Embryonic facial prominence (tissue), 1 donor: ENCODE data around the gene ST3GAL4.
"Not testable (repeated sequence)": the region's sequence is repeated elsewhere in the genome, so short reads cannot be mapped to it uniquely, and the experiment has no call there.

Experiments
- DNase-seq: peaks from one replicate; pipeline ENCODE4 v3.0.0-alpha.2; 2016; ENCODE audit errors: extremely low spot score

Gene ST3GAL4

DNA sequence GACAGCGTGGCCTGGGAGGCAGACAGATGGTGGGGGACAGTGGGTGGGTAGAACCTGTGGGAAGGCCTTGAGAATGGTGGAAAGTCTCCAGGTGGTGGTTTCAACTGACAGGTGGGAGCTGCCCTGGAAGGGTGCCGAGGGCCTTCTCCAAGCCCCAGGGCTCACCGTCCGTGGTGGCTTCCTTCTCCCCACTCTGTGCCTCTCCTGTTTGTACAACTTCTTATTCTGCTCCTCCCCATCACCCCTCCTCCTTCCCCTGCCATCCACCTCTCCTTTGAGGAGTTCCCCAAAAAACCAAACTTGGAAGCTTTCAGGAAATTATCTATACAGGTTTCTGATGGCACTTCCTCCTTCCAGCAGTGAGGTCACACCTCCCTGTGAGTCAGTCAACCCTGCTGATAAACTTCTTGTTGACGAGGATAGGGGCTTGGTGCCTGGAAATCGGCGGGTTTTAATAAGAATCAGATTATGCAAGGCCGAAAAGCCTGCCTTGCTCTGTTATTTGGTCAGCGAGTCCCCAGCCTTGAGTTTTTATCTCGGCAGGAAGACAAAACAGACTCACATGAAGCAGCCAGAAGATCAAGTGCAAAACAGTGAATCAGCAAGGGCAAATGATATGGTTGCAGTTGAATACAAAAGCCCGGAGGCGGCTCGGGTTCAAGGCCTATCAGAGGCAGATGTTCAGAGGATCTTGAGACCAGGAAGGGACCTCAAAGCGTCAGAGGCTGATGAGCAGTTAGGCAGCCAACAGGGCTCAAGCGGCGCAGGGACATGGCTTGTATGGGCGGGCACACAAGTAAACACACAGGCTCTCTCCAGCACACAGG, 9.5 kb upstream of the ST3GAL4 start:
- DNase-seq = no peak

DNA sequence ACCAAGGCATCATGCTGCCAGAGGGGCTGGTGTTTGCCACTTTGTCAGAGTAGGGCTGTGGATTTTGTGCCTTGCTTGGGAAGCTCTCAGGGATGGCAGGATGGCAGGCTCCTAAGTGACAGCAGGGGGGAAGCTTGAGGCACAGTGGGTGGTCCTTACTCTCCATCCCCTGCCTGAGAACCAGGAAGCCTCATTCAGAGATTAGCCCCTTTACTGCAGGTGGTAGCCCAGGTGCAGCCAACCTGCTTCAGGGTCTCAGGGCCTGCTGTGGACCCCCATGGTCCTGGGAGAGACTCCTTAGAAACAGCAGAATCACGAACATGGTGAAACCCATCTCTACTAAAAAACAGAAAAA, 8.9 kb upstream of the ST3GAL4 start:
- DNase-seq = no peak

DNA sequence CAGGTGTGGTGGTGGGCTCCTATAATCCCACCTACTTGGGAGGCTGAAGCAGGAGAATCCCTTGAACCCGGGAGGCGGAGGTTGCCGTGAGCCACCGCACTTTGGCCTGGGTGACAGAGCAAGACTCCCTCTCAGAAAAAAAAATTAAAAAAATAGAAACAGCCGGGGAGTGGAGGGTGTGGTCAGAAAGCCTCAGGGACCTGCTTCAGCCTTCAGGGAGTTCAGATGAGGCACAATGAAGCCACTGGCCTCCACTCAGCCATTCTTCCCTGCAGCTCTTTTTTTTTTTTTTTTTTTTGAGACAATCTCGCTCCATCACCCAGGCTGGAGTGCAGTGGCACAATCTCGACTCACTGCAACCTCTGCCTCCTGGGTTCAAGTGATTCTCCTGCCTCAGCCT, 8.5 kb upstream of the ST3GAL4 start:
- DNase-seq = not testable (repeated sequence)

DNA sequence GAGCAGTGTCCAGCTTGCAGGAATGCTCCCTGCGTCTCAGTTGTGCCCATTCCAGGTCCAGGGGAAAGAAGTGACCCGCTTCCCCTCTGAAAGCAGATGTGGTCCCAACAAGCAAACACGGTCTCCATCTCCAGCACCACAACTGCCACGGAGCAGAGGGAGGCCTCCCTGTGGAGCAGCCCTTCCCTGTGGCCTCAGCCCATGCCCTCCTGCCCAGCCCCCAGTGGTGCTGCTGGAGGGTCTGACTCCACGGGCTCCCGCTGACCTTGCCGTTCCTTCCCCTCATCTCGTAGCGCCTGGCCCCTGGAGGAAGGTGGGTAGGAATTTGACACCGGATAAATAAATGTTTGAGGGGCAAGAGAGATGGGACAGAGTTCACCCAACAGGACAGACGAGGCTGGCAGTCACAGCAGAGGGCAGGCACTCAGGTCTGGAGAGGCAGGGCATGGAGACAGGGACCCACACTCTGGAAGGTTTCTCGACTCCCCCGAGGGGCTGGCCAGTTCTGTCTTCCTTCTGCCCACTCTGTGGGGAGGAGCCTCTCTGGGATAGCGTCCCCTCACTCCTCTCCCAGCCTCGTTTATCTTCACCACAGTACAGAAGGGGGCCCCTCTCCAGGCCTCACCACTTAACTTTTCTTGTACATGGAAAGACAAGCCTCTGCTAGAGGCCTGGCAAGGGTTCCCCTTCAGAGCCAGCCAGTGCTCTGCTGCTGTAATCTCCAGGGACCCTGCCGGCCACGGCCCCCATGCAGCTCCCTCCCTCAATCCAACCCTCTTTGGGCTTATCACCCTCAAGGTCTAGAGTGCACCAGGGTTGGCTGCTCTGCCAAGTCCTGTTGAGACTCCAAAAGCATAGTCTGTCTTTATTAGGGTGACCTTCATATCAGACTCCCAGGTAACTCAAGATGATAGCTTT, 7.5 kb upstream of the ST3GAL4 start:
- no peak for DNase-seq

DNA sequence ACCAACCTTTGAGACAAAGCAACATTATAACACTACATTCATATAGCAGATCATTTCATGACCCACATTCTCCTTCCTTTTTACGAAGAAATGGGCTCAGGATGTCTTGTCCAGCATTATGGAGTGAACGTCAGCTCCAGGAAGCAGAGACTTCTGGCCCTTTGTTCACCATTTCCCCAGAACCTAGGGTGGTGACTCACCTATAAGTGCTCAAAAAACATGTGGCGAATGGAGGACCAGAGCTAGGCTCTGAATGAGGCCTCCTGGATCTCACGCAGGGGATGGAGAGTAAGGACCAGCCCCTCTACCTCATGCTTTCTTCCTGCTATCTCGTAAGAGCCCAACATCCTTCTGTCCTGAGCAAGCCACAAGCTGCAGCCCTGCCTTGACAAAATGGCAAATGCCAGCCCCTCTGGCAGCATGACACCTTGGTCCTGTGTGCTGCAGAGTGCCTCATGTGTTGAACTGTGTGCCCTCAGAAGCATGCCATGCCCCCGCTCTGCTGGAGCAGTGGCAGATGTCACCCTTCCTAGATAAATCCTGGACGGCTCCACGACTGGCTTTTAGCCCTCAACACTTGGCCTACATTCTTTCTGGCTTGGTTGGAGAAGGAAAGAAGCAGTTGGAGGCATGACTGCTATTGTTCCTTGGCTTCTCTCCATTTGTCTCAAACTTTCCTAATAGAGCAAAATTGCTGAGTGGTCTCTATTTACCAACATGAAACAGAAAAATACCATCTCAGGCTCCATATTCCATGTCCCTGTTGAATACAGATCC, 6.5 kb upstream of the ST3GAL4 start:
- DNase-seq = no peak

DNA sequence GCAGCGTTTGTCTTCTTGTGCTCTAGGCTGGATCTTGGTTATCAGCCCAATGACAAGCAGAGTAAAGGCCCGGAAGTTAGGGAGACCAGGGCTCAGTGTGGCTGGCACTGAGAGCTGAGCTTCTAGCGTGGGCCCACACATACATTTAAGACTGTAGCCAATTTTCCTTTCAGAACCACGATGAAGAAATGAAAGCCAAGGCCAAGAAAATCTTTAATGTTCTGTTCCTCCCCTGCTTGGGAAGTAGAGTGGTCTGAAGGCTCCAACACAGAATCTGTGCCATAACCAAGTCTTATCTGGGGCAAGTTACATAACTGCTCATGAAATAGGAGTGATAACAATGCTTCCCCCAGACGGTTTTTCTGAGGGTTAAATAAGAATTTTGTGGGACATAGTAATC, 4.7 kb upstream of the ST3GAL4 start:
- DNase-seq = no peak

DNA sequence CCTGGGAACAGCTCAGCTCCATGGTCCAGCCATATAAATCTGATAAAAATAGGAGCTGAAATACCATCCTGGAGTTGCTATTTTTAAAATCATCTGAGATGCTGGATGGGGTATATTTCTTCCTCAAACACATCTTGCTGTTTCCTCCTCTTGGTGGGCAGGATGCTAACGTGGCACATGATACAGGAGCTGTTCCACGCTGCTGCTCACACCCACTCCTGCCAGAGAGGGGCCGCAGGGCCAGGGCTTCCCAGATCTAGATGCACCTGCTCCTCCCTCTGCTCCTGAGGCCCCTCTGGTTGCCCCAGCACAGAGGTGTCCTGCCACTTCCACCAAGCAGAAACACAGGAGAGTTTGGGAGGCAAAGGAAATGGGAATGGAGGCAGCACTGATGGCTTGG, 3.3 kb upstream of the ST3GAL4 start:
- DNase-seq = no peak

DNA sequence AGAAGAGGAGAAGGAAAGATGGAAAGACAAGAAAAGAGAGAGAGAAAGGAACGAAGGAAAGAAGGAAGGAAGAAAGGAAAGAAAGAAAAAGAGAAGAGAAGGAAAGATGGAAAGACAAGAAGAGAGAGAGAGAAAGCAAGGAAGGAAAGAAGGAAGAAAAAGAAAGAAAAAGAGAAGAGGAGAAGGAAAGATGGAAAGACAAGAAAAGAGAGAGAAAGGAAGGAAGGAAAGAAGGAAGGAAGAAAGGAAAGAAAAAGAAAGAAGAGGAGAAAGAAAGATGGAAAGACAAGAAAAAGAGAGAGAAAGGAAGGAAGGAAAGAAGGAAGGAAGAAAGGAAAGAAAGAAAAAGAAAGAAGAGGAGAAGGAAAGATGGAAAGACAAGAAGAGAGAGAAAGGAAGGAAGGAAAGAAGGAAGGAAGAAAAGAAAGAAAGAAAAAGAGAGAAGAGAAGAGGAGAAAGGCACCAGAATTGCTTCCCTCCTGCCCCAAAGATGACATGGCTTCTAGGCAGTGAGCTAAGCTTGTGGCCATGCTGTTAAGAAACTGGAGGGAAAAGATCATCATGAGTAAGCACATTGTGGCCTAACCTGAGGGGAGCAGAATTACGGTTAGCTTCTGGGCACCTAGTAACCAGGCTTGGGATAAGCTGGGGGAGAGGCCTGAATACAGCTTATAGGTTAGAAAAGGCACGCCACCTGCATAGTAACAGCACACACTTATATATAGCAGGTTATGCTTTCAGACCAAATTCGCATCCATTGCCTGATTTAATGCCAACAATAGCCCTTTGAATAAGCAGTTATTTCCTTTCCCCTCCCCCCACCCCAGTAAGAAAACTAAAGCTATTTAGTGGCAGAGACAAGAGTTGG, 2.3 kb upstream of the ST3GAL4 start:
- no peak for DNase-seq

DNA sequence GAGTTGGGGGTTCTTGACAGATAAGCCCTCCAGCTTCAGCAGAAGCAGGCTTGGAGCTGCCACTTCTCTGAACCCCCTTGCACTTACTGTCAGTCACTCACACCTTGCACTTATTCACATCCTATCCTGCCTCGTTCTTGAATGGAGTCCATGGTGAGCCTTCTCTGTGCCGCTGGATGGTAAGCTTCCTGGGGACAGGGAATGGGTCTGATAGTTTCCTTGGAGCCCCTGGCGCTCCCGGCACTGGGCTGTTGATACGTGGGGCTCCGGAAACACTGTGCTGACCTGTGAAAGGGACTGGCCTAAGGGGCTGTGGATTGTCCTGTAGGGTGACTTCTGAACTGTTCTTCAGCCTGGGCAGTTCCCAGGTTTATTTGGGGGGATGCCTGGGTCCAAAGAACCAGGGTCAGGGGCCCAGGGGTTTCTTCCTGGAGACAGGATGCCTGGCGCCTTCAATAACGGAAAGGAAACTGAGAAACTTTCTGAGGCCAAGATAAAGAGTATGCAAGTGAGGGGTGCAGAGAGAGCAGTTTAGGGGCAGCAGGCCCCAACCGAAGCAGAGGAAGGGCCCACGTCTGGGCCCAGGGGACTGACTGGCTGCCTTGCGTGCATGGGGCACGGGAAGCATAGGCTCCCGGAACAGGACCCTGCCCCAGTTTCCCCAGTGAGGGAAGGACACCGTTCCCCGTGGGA, 709 bp upstream of the ST3GAL4 start:
- DNase-seq = no peak

DNA sequence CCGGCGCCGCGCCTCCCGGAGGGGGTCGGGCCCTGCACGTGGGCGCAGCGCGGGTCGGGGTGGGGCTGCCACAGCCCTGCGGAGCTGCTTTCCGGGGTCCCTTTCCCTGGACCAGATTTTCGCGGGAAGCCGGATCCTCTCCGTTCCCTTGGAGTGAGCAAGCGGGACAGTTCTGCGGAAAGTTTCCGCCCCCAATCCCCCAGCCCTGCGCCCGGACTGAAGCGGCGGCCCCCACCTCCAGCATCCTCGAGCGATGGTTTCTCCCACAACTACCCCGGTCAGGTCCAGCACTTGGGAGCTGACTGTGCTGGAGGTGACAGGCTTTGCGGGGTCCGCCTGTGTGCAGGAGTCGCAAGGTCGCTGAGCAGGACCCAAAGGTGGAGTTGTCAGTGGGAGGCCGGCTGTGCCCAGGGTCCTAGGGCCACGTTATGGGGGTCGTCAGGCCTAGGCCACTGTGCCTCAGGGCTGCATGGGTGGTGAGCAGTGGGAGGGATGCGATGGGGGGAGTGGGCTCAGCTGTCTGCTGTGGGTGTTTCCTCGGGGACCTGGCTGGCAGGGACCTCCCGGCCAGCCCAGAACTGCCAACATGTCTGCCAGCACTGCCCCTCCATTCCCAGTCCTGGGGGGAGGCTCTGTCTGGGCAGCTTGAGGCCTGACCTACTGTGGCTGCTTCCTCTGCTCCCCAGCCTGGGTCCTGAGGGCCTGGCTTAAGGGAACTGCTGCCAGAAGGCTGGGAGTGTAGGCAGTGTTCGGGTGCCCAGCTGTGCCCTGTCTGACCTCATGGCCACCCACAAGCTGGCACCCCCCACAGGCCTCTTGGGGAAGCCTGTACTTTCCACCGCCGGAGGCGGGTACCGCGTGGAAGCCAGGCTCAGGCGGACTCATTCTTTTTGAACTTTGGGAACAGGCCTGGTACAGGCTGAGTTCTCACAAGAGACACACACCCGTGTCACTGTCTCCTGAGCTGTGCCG, 726 bp downstream of the ST3GAL4 start:
- DNase-seq = no peak

DNA sequence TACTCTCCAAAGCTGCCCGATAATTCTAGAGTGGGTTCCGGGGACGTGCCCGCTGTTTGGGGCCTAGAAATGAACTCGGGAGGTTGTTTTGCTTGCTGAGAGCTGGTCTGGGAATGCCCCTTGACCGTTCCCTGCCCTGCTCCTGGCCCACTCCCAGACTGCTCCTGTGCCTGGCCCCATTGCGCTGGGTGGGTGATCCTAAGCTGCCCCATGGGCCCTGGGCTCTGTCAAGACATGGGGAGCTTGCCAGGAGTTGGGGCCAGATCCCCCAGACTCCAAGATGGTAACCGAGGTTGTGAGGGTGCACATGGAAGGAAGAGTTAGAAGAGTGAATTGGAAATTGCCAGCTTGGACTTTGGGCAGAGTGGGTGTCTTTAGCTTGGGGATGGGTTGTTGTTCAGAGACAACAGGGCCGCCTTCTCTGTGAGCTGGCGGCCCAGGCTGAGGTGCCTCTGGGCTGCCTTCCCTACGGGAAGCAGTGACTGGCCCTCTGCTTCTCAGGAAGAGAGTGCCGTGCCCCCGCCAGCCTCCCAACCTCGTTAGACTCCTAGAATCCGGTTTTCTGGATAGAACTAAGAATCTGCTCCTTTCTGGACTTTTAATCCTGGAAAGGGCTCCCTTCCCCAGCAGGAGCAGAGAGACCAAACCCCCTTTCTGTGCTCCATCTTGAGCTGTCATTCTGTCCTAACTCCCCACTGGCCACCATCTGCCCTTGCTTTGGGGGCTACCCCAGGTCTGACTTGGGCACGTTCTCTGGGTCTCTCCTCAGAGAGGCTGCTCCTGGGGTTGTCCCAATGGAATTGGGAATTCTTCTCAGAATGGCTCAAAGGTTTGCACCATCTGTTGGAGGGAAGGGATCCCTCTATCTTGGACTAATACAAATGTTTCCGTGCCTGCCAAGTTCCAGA, 1.8 kb downstream of the ST3GAL4 start:
- no peak for DNase-seq

DNA sequence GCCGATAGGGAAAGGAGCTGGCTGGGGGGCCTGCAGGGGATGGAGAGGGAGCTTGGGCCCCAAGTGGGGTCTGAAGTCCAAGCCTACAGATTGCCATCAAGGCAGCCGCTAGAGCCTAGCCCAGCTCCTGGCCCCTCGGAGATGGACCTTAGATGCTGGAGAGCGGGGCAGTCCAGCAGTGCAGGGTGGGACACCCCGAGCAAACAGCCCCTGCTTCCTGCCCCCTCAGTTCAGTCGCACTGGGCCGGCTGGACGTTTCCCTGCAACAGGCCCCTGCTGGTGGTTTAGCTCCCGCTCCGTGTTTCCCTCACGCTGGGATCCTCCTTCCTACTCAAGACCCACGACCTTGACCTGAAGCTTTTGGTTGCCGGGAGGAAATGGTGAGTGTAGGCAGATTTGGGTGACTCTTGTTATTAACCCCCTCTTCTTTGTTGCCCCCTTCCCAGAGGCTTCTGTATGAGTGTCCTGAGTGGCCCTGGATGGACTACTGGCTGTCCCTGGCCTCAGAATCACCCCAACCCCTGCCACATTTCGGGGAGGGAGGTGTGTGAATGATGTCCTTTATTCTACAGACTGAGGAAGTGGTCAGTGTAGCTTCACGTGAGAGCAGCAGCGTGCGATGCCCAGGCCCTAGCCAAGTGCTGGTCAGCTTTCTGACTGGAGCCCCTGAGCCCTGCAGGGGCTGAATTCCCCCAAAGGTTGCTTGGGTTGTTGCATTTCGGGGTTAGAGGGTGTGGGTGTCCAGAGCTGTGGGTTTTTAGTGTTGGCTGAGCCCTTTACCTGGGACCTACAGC, 2.7 kb downstream of the ST3GAL4 start:
- no peak for DNase-seq

DNA sequence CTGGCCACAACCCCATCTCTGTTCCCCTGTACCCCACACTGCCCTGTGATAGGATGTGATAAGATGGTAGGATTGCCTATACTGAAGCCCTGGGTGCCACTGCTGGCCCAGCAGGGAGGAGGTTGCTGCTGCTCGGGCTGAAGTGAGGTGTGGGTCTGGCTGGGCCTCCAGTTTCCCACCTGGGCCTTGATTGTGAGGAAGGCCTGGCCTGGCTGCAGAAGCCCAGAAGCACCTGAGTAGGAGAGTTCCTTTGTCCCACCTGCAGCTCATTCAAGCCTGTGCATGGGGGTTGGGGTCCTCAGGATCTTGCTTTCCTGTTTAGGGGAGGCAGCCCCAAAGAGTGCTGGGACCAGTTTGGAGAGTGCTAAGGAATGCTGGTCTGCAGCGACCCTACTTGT, 3.3 kb downstream of the ST3GAL4 start:
- no peak for DNase-seq

DNA sequence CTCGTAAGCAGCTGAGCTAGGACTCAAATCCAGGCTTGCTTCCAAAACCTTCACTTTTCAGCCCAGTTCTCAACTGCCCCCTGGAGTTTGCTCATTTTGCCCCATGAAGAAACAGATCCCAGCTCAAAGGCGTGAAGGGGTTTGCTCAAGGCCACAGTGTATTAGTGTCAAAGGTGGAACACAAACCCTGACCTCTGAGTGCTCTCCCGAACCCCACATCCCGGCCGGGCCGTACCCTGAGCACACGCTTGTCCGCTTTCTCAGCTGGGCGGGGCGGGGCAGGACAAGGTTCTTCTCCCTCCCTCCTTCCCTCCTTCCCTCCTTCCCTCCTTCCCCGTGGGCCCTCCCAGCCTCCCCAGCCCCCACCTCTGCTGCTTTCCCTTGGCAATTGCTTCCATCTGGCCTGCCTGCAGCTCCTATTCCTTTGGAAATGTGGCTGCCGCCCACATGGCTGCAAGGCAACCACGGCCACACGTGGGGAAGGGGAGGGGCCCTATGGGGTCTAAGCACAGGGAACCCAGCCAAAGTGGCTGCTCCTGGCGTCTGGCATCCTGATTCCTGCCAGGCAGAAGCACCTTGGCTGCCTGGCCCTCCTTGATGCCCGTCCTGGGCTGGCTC, 4.1 kb downstream of the ST3GAL4 start:
- DNase-seq = peak; percentile 76

DNA sequence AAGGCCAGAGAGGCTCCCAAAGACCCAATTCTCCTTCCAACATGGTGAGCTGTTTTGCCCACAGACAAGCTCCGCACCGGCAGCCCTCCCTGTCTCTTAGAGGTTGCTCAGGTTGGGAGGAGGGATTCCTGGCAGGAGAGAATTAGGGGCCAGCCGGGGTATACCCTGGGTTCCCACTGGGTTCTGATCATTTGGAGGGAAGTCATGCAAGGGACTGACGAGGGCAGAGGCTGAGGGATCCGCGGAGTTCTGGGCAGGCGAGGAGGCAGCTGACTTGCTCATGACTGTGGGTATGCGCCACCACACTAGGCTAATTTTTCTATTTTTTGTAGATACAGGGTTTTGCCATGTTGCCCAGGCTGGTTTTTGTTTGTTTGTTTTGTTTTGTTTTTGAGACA, 4.6 kb downstream of the ST3GAL4 start:
- DNase-seq = no peak

DNA sequence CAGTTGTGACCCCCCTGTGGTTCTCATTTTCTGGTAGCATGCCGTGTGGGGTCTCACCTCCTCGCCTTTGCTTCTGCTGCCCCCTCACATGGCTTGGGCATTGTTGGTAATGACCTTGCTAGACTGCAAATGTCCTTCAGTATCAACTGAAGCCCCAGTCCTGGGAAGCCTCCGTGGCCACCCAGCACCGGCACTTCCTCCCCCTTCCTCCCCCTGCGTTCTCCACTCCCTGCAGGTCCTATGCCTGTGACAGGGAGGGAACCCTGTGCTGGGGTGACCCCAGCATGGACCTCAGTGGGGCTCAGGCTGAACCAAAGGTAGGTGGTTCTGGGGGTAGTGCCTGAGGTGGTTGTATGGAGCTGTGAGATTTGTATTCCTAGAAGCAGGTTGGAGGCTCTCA, 5.9 kb downstream of the ST3GAL4 start:
- no peak for DNase-seq
